ENCODE data around the gene FXR2. TPM values are rescaled to one million over a fixed set of nuclear protein-coding genes. Genes with fewer than 3 reads are reported as not detected.

The FXR2 gene
- total and polyA plus RNA-seq, 2 experiments from 2014 or later, result 10.9 to 24.4 TPM

DNA sequence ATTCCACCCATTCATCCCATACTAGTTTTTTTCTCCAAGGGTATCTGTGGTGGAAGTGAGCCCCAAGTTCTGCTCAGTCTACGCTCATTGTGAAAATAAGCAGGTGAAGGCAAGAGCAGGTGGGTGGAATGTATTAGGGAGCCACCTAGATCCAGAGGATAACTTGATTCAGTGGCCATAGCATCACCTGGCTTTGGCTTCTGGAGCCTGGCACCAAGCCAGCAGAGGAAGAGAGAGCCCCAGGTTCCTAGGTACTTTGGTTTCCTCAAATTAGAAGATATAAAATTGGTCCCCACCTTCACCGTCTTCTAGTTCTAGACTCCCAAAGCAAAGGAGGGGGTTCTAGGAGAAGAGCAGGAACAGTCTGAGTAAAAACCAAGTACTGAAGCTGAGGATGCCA, 4.1 kb downstream of the FXR2 start (continued):
- TF ChIP-seq ZNF462 (CRISPR knock-in tag; IDR thresholded peaks at IDR 0.05) (no peak), ZNF114 (CRISPR knock-in tag; IDR thresholded peaks at IDR 0.05) (no peak), NANOG (IDR thresholded peaks at IDR 0.05; ENCODE audit: borderline replicate concordance) (no peak), ETS1 (IDR thresholded peaks at IDR 0.05) (no peak), POLR2AphosphoS5 (IDR thresholded peaks at IDR 0.05; ENCODE audit: low read depth) (no peak), EZH2 (IDR thresholded peaks at IDR 0.05; ENCODE audit: low read depth, unreplicated experiment) (no peak), ZNF331 (CRISPR knock-in tag; IDR thresholded peaks at IDR 0.05; ENCODE audit: low read depth) (no peak), JUNB (IDR thresholded peaks at IDR 0.05; ENCODE audit: unreplicated experiment) (no peak), STAT1 (IDR thresholded peaks at IDR 0.05; ENCODE audit: unreplicated experiment) (no peak)
- TF ChIP-seq, protein P1, sequence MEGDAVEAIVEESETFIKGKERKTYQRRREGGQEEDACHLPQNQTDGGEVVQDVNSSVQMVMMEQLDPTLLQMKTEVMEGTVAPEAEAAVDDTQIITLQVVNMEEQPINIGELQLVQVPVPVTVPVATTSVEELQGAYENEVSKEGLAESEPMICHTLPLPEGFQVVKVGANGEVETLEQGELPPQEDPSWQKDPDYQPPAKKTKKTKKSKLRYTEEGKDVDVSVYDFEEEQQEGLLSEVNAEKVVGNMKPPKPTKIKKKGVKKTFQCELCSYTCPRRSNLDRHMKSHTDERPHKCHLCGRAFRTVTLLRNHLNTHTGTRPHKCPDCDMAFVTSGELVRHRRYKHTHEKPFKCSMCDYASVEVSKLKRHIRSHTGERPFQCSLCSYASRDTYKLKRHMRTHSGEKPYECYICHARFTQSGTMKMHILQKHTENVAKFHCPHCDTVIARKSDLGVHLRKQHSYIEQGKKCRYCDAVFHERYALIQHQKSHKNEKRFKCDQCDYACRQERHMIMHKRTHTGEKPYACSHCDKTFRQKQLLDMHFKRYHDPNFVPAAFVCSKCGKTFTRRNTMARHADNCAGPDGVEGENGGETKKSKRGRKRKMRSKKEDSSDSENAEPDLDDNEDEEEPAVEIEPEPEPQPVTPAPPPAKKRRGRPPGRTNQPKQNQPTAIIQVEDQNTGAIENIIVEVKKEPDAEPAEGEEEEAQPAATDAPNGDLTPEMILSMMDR (conservative IDR thresholded peaks at IDR 0.05; ENCODE audit: low read depth in 2 of 2), result no peak
